IPS-20b (cell line): ENCODE results near the gene KCNH6.

Experiments used
- H3K27ac ChIP-seq: one replicate; pipeline ENCODE4 v1.5.1; 2013; ENCODE audit warnings: low read length
- H3K27me3 ChIP-seq: 2 replicates; pipeline ENCODE4 v1.6.1; 2013; ENCODE audit warnings: mild to moderate bottlenecking, low read length, inconsistent platforms; ENCODE audit not compliant: insufficient read depth
- H3K36me3 ChIP-seq: 2 replicates; pipeline ENCODE4 v1.6.1; 2013; ENCODE audit warnings: low read depth, mild to moderate bottlenecking, inconsistent platforms, low read length, moderate library complexity; ENCODE audit not compliant: insufficient read depth
- H3K4me1 ChIP-seq: 2 replicates; pipeline ENCODE4 v1.6.1; 2013; ENCODE audit warnings: mild to moderate bottlenecking, control low read depth, inconsistent platforms, low read length, moderate library complexity; ENCODE audit not compliant: insufficient read depth
- H3K4me3 ChIP-seq: 2 replicates; pipeline ENCODE4 v1.5.1; 2013; ENCODE audit warnings: mild to moderate bottlenecking, low read length, inconsistent platforms
- H3K9ac ChIP-seq: 2 replicates; pipeline ENCODE4 v1.6.1; 2013; ENCODE audit warnings: low read depth, mild to moderate bottlenecking, inconsistent platforms, low read length, moderate library complexity
- H3K9me3 ChIP-seq: 2 replicates; pipeline ENCODE4 v1.6.1; 2013; ENCODE audit warnings: mild to moderate bottlenecking, low read depth, low read length, inconsistent platforms; ENCODE audit not compliant: insufficient read depth

Gene KCNH6

DNA sequence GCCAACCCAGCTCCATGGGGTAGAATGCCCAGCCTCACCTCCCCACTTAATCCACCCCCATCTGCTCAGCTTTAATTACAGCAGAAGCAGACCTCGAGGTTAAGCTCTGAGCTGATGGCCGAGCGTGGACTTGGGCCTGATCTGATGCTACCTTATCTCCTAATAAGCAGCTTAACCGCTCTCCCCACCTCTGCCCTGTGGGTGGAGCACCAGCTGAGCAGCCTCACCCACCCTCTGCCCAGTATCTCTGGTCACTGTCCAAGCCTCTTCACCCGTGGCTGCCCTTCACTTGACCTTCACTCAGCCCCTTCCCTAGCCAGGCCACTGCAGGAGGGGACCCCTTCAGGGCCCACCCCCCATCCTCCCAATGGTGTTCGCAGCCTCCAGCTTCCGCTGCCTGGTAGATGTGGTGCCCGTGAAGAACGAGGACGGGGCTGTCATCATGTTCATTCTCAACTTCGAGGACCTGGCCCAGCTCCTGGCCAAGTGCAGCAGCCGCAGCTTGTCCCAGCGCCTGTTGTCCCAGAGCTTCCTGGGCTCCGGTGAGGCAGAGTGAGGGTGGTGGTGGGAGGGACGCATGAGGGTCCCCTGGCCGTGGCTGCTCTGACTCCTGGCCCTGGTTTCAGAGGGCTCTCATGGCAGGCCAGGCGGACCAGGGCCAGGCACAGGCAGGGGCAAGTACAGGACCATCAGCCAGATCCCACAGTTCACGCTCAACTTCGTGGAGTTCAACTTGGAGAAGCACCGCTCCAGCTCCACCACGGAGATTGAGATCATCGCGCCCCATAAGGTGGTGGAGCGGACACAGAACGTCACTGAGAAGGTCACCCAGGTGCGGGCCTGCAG is 6.8 kb downstream of the KCNH6 start:
- Histone ChIP-seq H3K4me1 (peaks cover 6% of the 10 kb centered on the region; the same call in 1 of the 2 replicates), H3K27ac (no peak overlapping the region), H3K9ac (no peak overlapping the region)

GRCh38 chr17:63530557-63531021 is 7.4 kb downstream of the KCNH6 start:
- Histone ChIP-seq H3K27me3 (0 out of 2 replicates have a peak, but pooled peaks cover under 1% of the 10 kb centered on the region), H3K9ac (no peak overlapping the region), H3K27ac (no peak overlapping the region), H3K36me3 (no peaks in the 10 kb centered on the region), H3K4me1 (peaks cover 6% of the 10 kb centered on the region; the same call in 1 of the 2 replicates), H3K9me3 (no peaks in the 10 kb centered on the region), H3K4me3 (no peak overlapping the region)

More for the DNA sequence above, 6.8 kb downstream of the KCNH6 start:
- H3K27me3 ChIP-seq, result peaks cover 7% of the 10 kb centered on the region; the same call in 1 of the 2 replicates
- H3K9me3 ChIP-seq, result no peaks in the 10 kb centered on the region
- no peaks in the 10 kb centered on the region for H3K36me3 ChIP-seq
- H3K4me3 ChIP-seq, result no peak overlapping the region

DNA sequence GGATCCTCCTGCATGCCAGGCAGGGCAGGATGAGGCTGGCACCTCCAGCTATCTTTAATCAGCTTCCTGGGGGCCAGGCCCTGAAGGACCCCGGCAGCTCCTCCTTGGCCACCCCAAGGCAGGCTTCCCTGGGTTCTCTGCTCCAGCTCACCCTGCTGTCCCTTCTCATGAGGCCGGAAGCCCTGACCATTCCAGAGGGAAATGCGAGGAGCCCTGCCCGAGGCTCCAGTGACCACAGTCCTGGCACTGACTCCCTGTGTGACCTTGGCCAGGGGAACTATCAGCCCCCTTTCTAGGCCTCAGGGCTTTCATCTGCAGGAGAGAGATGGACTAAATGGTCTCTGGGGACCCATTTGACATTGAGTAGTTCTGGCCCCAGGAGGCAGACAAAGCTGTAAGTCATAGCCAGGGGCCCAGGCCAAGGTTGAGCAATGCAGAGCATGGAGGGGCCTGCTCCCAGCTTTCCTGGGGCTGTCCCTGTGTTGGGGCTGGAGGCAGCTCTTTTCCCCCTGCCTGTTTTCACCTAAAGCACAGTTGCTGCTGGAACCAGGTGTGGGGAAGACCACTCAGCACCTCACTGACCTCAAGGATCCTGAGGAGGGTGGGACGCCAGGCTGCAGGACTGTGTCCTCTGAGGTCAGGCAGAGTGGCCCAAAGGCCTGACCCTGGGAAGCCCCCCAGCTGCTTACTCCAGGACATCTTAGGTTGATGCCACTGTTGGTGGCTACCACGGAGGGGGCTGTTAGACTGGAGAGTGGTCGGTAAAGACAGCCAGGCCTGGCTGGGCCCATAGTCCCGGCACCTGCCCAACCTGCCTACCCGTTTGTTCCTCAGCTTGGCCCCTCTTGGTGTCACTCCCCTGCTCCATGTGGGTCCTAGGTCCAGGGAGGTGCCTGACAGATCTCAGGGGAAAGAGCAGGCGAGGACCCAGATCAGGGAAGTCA is 8.1 kb downstream of the KCNH6 start:
- Histone ChIP-seq H3K27ac (no peak overlapping the region), H3K4me3 (no peak overlapping the region), H3K36me3 (no peaks in the 10 kb centered on the region), H3K27me3 (no peaks in the 10 kb centered on the region), H3K9ac (no peak overlapping the region), H3K9me3 (no peaks in the 10 kb centered on the region), H3K4me1 (peaks cover 6% of the 10 kb centered on the region; the same call in 1 of the 2 replicates)

- no peaks in the 10 kb centered on the region for H3K36me3 ChIP-seq
- no peak overlapping the region for H3K4me3 ChIP-seq
- H3K4me1 ChIP-seq, result peaks cover 6% of the 10 kb centered on the region; the same call in 1 of the 2 replicates
- H3K9ac ChIP-seq, result no peak overlapping the region
- H3K27ac ChIP-seq, result no peak overlapping the region
- no peaks in the 10 kb centered on the region for H3K9me3 ChIP-seq
- H3K27me3 ChIP-seq, result peaks cover 18% of the 10 kb centered on the region
Observed at GRCh38 chr17:63533433-63534077, 10.4 kb downstream of the KCNH6 start.

DNA sequence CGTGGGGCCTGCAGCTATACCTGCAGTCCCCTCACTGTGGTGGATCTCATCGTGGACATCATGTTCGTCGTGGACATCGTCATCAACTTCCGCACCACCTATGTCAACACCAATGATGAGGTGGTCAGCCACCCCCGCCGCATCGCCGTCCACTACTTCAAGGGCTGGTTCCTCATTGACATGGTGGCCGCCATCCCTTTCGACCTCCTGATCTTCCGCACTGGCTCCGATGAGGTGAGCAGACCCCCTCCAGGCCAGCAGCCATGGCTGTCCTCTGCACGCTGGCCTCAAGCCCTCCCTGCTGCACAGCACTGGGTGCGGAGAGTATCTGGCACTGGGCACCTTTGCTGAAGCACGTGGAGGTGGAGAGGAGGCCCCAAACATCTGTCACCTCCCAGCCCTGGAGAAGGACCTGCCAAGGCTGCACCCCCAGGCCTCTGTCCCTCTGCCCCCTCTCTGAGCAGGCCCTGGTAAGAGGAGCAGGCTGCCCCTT is 11.0 kb downstream of the KCNH6 start:
- H3K4me1 ChIP-seq, result peaks cover 6% of the 10 kb centered on the region; the same call in 1 of the 2 replicates
- no peak overlapping the region for H3K27ac ChIP-seq
- H3K9me3 ChIP-seq, result no peaks in the 10 kb centered on the region
- peaks cover 24% of the 10 kb centered on the region for H3K27me3 ChIP-seq
- no peak overlapping the region for H3K9ac ChIP-seq
- H3K36me3 ChIP-seq, result no peaks in the 10 kb centered on the region
- no peak overlapping the region for H3K4me3 ChIP-seq

- Histone ChIP-seq H3K4me1 (peaks cover 6% of the 10 kb centered on the region; the same call in 1 of the 2 replicates), H3K9ac (no peak overlapping the region), H3K4me3 (no peak overlapping the region), H3K27ac (no peak overlapping the region), H3K27me3 (peaks cover 32% of the 10 kb centered on the region), H3K36me3 (no peaks in the 10 kb centered on the region), H3K9me3 (no peaks in the 10 kb centered on the region)
Observed at GRCh38 chr17:63534816-63535455, 11.8 kb downstream of the KCNH6 start.

- Histone ChIP-seq H3K4me3 (no peak overlapping the region), H3K27ac (no peak overlapping the region), H3K9me3 (no peaks in the 10 kb centered on the region), H3K36me3 (no peaks in the 10 kb centered on the region), H3K27me3 (peaks cover 35% of the 10 kb centered on the region), H3K9ac (no peak overlapping the region), H3K4me1 (peaks cover 6% of the 10 kb centered on the region; the same call in 1 of the 2 replicates)
Observed at GRCh38 chr17:63535640-63536039, 12.5 kb downstream of the KCNH6 start.

DNA sequence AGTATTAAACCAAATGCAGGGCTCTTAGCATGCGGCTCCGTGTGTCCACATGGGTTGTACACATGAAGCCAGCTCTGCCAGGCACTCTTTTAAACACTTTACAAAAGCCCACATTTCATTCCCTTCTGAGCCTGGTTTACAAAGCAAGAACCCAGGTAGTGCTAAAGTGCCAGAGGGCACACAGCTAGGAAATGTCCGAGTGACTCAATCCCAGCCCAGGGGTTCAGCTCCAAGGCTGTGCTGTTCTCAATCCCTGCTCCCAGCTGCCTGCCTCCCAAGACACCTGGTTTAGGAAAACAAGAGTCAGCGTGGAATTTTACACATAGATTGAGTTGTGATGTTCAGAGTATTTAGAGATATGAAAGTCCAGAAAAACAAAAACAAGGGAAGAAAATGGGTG is 13.8 kb downstream of the KCNH6 start:
- Histone ChIP-seq H3K9me3 (no peaks in the 10 kb centered on the region), H3K4me3 (no peak overlapping the region), H3K9ac (no peak overlapping the region), H3K27ac (no peak overlapping the region), H3K36me3 (no peaks in the 10 kb centered on the region), H3K4me1 (peaks cover 6% of the 10 kb centered on the region; the same call in 1 of the 2 replicates), H3K27me3 (peaks cover 35% of the 10 kb centered on the region)

DNA sequence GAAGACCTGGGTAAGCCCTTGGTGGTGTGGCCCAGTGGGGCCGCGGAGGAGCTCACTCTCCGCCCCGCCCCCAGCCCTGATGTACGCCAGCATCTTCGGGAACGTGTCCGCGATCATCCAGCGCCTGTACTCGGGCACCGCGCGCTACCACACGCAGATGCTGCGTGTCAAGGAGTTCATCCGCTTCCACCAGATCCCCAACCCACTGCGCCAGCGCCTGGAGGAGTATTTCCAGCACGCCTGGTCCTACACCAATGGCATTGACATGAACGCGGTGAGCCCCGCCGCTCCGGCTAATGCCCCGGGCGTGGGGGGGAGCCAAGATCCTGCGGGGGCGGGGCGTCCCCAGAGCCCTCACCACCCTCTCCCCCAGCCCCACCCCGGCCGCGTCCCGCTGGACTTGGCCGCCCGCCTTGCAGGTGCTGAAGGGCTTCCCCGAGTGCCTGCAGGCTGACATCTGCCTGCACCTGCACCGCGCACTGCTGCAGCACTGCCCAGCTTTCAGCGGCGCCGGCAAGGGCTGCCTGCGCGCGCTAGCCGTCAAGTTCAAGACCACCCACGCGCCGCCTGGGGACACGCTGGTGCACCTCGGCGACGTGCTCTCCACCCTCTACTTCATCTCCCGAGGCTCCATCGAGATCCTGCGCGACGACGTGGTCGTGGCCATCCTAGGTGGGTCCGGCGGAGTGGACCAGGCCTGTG is 15.0 kb downstream of the KCNH6 start:
- Histone ChIP-seq H3K36me3 (no peaks in the 10 kb centered on the region), H3K27me3 (peaks cover 35% of the 10 kb centered on the region), H3K9ac (no peak overlapping the region), H3K9me3 (no peaks in the 10 kb centered on the region), H3K27ac (no peak overlapping the region), H3K4me3 (peak overlapping the region; percentile 57; the same call in 1 of the 2 replicates), H3K4me1 (no peaks in the 10 kb centered on the region)
